Measurements from ENCODE around the gene MAP7. TPM values are rescaled to one million over a fixed set of nuclear protein-coding genes. Genes with fewer than 3 reads are reported as not detected.
"Not testable (repeated sequence)": the region's sequence is repeated elsewhere in the genome, so short reads cannot be mapped to it uniquely, and the experiment has no call there.

Gene MAP7
- total and polyA plus RNA-seq, 9 of the 15 experiments (the other 6 are each of a cell fraction or from before 2014, with no cell fraction given): 0.76 to 7.7 (median 3.9) TPM

DNA sequence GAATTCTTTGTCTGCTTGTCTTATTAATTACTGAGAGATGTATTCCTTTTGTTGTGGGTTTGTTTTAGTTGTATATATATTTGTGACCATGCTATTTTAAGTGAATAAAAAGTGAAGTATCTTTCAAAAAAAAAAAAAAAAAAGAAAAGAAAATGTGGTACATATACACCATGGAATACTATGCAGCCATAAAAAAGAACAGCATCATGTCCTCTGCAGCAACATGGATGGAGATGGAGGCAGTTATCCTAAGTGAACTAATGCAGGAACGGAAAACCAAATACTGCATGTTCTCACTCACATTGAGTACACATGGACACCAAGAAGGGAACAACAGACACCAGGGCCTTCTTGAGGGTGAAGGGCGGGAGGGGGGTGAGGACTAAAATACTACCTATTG, 67.2 kb downstream of the MAP7 start:
- H3K79me2 ChIP-seq (ENCODE audit: control insufficient read depth, insufficient read depth, low read length); H2AFZ ChIP-seq (ENCODE audit: low read depth, low read length); H3K4me2 ChIP-seq (ENCODE audit: insufficient read depth, low read length); H3K27me3 ChIP-seq (ENCODE audit: control insufficient read depth in 2 of 2, insufficient read depth in 2 of 2, low read length in 2 of 2); H3K4me3 ChIP-seq; H4K20me1 ChIP-seq (replicated peaks; ENCODE audit: control insufficient read depth, insufficient read depth, low read length); POLR2A ChIA-PET; H3K9ac ChIP-seq (ENCODE audit: insufficient read depth in 1 of 2, low read depth in 2 of 2, low read length in 2 of 2); ATAC-seq; in situ Hi-C loops (cut with MboI); H3K9me1 ChIP-seq (ENCODE audit: control insufficient read depth, insufficient read depth, low read length); H3K9me3 ChIP-seq (replicated peaks; ENCODE audit: control insufficient read depth, insufficient read depth, low read depth, low read length); H3K4me1 ChIP-seq (replicated peaks in 1 of 2; ENCODE audit: control insufficient read depth in 2 of 2, insufficient read depth in 2 of 2, low read length in 2 of 2); FAIRE-seq; H3K36me3 ChIP-seq (ENCODE audit: control insufficient read depth, insufficient read depth, low read length); BruUV-seq (replicated peaks); DNase-seq (ENCODE audit: extremely low read depth in 1 of 4, low spot score in 3 of 4); intact Hi-C loops (cut with micrococcal nuclease); H3K27ac ChIP-seq (ENCODE audit: extremely low read depth, low read depth, low read length): not testable (repeated sequence)
- TF ChIP-seq ZNF146 (CRISPR knock-in tag; IDR thresholded peaks at IDR 0.05; ENCODE audit: unreplicated experiment) (peak; percentile 94), RBM25 (IDR thresholded peaks at IDR 0.05; ENCODE audit: low read depth, low read length, severe bottlenecking) (peak; percentile 57)
- CTCF ChIA-PET (ENCODE audit: low intra/inter-chr PET ratio): interaction anchor here (0.7 kb wide), 1 partner anchor 444 kb away, joined by 3 read pairs; no protein-coding TSS in a partner anchor
- WGBS (ENCODE audit: insufficient coverage, low coverage, missing lambda C conversion rate): 32% methylated on average over 2 of the region's 2 CpGs

DNA sequence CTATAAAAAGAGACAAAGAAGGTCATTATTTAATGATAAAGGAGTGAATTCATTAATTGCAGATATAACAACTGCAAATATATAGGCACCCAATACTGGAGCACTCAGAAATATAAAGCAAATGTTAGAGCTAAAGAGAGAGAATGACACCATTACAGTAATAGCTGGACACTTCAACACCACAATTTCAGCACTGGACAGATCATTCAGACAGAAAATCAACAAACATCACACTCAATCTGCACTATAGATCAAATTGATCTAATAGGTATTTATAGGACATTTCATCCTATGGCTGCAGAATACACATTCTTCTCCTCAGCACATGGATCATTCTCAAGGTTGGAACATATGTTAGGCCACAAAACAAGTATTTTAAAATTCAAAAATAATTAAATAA, 72.7 kb downstream of the MAP7 start:
- intact Hi-C loops (cut with micrococcal nuclease): no loop called here
- Histone ChIP-seq H3K4me1 (replicated peaks in 1 of 2; ENCODE audit: control insufficient read depth in 2 of 2, insufficient read depth in 2 of 2, low read length in 2 of 2) (no peaks in the 10 kb centered on the region), H3K9me1 (ENCODE audit: control insufficient read depth, insufficient read depth, low read length) (no peaks in the 10 kb centered on the region), H3K27me3 (ENCODE audit: control insufficient read depth in 2 of 2, insufficient read depth in 2 of 2, low read length in 2 of 2) (no peaks in the 10 kb centered on the region), H2AFZ (ENCODE audit: low read depth, low read length) (no peak overlapping the region), H3K9me3 (replicated peaks; ENCODE audit: control insufficient read depth, insufficient read depth, low read depth, low read length) (no peaks in the 10 kb centered on the region), H3K36me3 (ENCODE audit: control insufficient read depth, insufficient read depth, low read length) (no peaks in the 10 kb centered on the region), H3K79me2 (ENCODE audit: control insufficient read depth, insufficient read depth, low read length) (no peaks in the 10 kb centered on the region), H4K20me1 (replicated peaks; ENCODE audit: control insufficient read depth, insufficient read depth, low read length) (no peaks in the 10 kb centered on the region), H3K27ac (ENCODE audit: extremely low read depth, low read depth, low read length) (no peak overlapping the region), H3K4me2 (ENCODE audit: insufficient read depth, low read length) (no peak overlapping the region), H3K9ac (ENCODE audit: insufficient read depth in 1 of 2, low read depth in 2 of 2, low read length in 2 of 2) (no peak overlapping the region), H3K4me3 (no peak overlapping the region)
- ChIA-PET CTCF (ENCODE audit: low intra/inter-chr PET ratio) (no interaction called here), POLR2A (interaction anchor here (0.5 kb wide), 1 partner anchor 48 kb away, joined by 3 read pairs; no protein-coding TSS in a partner anchor)
- FAIRE-seq (no peak), DNase-seq (ENCODE audit: extremely low read depth in 1 of 4, low spot score in 3 of 4) (no peak), ATAC-seq (no peak)
- in situ Hi-C loops (cut with MboI): no loop called here
- no TSS peak for BruUV-seq (replicated peaks)
- TF ChIP-seq EHMT2 (IDR thresholded peaks at IDR 0.05) (peak; percentile 71), SMARCA5 (IDR thresholded peaks at IDR 0.05) (no peak), KDM5B (IDR thresholded peaks at IDR 0.05; ENCODE audit: insufficient replicate concordance, low read depth, low read length) (no peak)
- TF ChIP-seq, protein P1, sequence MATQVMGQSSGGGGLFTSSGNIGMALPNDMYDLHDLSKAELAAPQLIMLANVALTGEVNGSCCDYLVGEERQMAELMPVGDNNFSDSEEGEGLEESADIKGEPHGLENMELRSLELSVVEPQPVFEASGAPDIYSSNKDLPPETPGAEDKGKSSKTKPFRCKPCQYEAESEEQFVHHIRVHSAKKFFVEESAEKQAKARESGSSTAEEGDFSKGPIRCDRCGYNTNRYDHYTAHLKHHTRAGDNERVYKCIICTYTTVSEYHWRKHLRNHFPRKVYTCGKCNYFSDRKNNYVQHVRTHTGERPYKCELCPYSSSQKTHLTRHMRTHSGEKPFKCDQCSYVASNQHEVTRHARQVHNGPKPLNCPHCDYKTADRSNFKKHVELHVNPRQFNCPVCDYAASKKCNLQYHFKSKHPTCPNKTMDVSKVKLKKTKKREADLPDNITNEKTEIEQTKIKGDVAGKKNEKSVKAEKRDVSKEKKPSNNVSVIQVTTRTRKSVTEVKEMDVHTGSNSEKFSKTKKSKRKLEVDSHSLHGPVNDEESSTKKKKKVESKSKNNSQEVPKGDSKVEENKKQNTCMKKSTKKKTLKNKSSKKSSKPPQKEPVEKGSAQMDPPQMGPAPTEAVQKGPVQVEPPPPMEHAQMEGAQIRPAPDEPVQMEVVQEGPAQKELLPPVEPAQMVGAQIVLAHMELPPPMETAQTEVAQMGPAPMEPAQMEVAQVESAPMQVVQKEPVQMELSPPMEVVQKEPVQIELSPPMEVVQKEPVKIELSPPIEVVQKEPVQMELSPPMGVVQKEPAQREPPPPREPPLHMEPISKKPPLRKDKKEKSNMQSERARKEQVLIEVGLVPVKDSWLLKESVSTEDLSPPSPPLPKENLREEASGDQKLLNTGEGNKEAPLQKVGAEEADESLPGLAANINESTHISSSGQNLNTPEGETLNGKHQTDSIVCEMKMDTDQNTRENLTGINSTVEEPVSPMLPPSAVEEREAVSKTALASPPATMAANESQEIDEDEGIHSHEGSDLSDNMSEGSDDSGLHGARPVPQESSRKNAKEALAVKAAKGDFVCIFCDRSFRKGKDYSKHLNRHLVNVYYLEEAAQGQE (IDR thresholded peaks at IDR 0.05; ENCODE audit: borderline replicate concordance): peak; percentile 90
- TF ChIP-seq, protein P1 (CRISPR knock-in tag; IDR thresholded peaks at IDR 0.05; ENCODE audit: low read depth): 0 out of 2 replicates have a peak, but pooled peaks have one; percentile 46
